Karpas-422 (cell line): ENCODE measurements around the gene METTL25. TPM values are rescaled to one million over a fixed set of nuclear protein-coding genes. Genes with fewer than 3 reads are reported as not detected.

ENCODE experiments used
- DNase-seq: peaks from one replicate; pipeline ENCODE4 v3.0.0-alpha.2; 2015
- H2AFZ ChIP-seq: fragments of 200-600 bp; sonication (generic); 2 replicates; pipeline ENCODE4 v1.6.1; 2014; ENCODE audit warnings: antibody characterized with exemption, low read length, mixed read lengths
- H3K27ac ChIP-seq: fragments of 200-600 bp; sonication (generic); 2 replicates; pipeline ENCODE4 v1.5.1; 2014; ENCODE audit warnings: mild to moderate bottlenecking, low read length, moderate library complexity
- H3K27me3 ChIP-seq: fragments of 200-600 bp; sonication (generic); 2 replicates; pipeline ENCODE4 v1.6.1; 2014; ENCODE audit warnings: low read length, mixed read lengths
- H3K36me3 ChIP-seq: fragments of 200-600 bp; sonication (generic); 2 replicates; pipeline ENCODE4 v1.6.1; 2014; ENCODE audit warnings: low read length, mixed read lengths; ENCODE audit not compliant: insufficient read depth
- H3K4me1 ChIP-seq: fragments of 200-600 bp; sonication (generic); 2 replicates; pipeline ENCODE4 v1.6.1; 2014; ENCODE audit warnings: mild to moderate bottlenecking, low read length, mixed read lengths
- H3K4me2 ChIP-seq: fragments of 200-600 bp; sonication (generic); 2 replicates; pipeline ENCODE4 v1.6.1; 2014; ENCODE audit warnings: low read length, low read depth, mild to moderate bottlenecking; ENCODE audit not compliant: poor library complexity, severe bottlenecking
- H3K4me3 ChIP-seq: fragments of 200-600 bp; sonication (generic); 2 replicates; pipeline ENCODE4 v1.5.1; 2014; ENCODE audit warnings: mild to moderate bottlenecking, antibody characterized with exemption, low read length, mixed read lengths
- H3K79me2 ChIP-seq: fragments of 200-600 bp; sonication (generic); 2 replicates; pipeline ENCODE4 v1.6.1; 2014; ENCODE audit warnings: mild to moderate bottlenecking, low read length, mixed read lengths
- H3K9ac ChIP-seq: fragments of 200-600 bp; sonication (generic); 2 replicates; pipeline ENCODE4 v1.6.0; 2014; ENCODE audit warnings: low read length
- H3K9me2 ChIP-seq: fragments of 200-600 bp; sonication (generic), shearing (Covaris generic); replicated peaks from 2 replicates; pipeline ENCODE4 v1.6.0; 2014; ENCODE audit warnings: mild to moderate bottlenecking, low read length, moderate library complexity; ENCODE audit not compliant: insufficient read depth
- H3K9me3 ChIP-seq: fragments of 300-700, 200-600 bp; sonication (generic); 2 replicates; pipeline ENCODE4 v1.6.1; 2014; ENCODE audit warnings: low read length, mixed read lengths
- H4K20me1 ChIP-seq: fragments of 200-600 bp; sonication (generic); 2 replicates; pipeline ENCODE4 v1.6.1; 2014; ENCODE audit warnings: mild to moderate bottlenecking, antibody characterized with exemption, low read length, low read depth; ENCODE audit not compliant: insufficient read depth
- total RNA-seq: library from RNA; depleted of rRNA; stranded (reverse); fragments of >200 nt; shearing (Covaris generic); gene quantifications from 2 replicates; pipeline ENCODE4 v1.2.3, GENCODE V29; 2014; ENCODE audit warnings: low replicate concordance

METTL25 gene
- total RNA-seq, 1 experiment from 2014 or later: 31.6 TPM

DNA sequence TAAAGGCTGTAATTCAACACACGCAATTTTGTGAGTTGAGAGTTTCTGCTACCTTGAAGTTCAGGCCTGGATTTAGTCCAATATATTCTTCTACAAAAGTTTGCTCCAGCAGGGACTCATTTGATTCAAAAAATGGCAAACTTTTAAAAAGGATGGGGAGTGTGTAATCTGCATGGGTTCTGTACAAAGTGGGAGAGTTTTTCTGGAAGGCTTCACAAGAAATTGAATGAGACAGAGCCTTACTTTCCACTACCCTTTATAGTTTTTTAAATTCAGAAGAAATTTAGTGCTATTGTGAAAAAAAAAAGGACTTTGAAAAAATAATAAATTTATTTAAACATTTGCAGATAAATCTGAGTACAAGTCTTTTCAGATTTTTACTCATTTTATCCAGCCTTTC is 116.9 kb downstream of the METTL25 start:
- Histone ChIP-seq H3K9ac (no peak overlapping the region), H3K27ac (no peak overlapping the region), H2AFZ (no peak overlapping the region), H3K4me3 (no peak overlapping the region), H3K79me2 (no peaks in the 10 kb centered on the region), H3K4me1 (peaks cover 6% of the 10 kb centered on the region), H3K4me2 (no peak overlapping the region), H3K27me3 (no peaks in the 10 kb centered on the region), H3K9me3 (no peaks in the 10 kb centered on the region), H4K20me1 (no peaks in the 10 kb centered on the region), H3K36me3 (no peaks in the 10 kb centered on the region), H3K9me2 (no peaks in the 10 kb centered on the region)
- no peak for DNase-seq

- H3K79me2 ChIP-seq: no peaks in the 10 kb centered on the region
- no peak overlapping the region for H3K9ac ChIP-seq
- H3K4me2 ChIP-seq: no peak overlapping the region
- no peaks in the 10 kb centered on the region for H3K36me3 ChIP-seq
- H3K4me1 ChIP-seq: peaks cover 6% of the 10 kb centered on the region
- no peak overlapping the region for H3K27ac ChIP-seq
- H3K9me3 ChIP-seq: no peaks in the 10 kb centered on the region
- no peak for DNase-seq
- no peaks in the 10 kb centered on the region for H4K20me1 ChIP-seq
- H3K9me2 ChIP-seq: no peaks in the 10 kb centered on the region
- no peaks in the 10 kb centered on the region for H3K27me3 ChIP-seq
- no peak overlapping the region for H2AFZ ChIP-seq
- H3K4me3 ChIP-seq: no peak overlapping the region
These were observed 118.2 kb downstream of the METTL25 start for GRCh38 chr12:82476511-82476910.

DNA sequence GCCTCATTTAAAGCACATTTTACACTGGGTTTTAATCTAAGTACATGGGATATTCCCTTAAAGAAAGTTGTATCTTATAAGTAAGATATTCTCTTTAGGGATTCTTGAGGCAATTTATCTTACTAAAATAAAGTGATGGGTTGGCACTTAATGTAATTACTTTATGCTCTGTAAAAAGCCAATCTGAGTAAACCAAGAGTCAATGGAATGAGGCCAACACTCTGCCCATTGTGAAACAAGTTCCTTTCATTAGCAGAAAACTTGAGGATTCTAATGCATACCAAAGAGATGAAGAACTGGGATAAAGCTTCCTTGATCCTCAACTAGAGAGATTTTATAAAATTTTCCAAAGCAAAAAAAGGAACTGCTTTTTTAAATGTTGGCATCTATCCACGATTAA is 121.2 kb downstream of the METTL25 start:
- no peak overlapping the region for H3K4me3 ChIP-seq
- H4K20me1 ChIP-seq: no peaks in the 10 kb centered on the region
- H3K4me2 ChIP-seq: no peak overlapping the region
- no peak overlapping the region for H2AFZ ChIP-seq
- H3K27me3 ChIP-seq: no peaks in the 10 kb centered on the region
- no peak overlapping the region for H3K9ac ChIP-seq
- no peaks in the 10 kb centered on the region for H3K4me1 ChIP-seq
- DNase-seq: no peak
- H3K27ac ChIP-seq: no peak overlapping the region
- no peaks in the 10 kb centered on the region for H3K9me3 ChIP-seq
- H3K79me2 ChIP-seq: no peaks in the 10 kb centered on the region
- H3K36me3 ChIP-seq: no peaks in the 10 kb centered on the region
- H3K9me2 ChIP-seq: no peaks in the 10 kb centered on the region

- no peaks in the 10 kb centered on the region for H3K4me1 ChIP-seq
- H3K79me2 ChIP-seq: no peaks in the 10 kb centered on the region
- no peak overlapping the region for H3K4me3 ChIP-seq
- H3K27me3 ChIP-seq: no peaks in the 10 kb centered on the region
- no peaks in the 10 kb centered on the region for H4K20me1 ChIP-seq
- no peak overlapping the region for H3K4me2 ChIP-seq
- no peak overlapping the region for H3K27ac ChIP-seq
- no peak overlapping the region for H2AFZ ChIP-seq
- DNase-seq: no peak
- no peaks in the 10 kb centered on the region for H3K9me2 ChIP-seq
- no peaks in the 10 kb centered on the region for H3K36me3 ChIP-seq
- no peaks in the 10 kb centered on the region for H3K9me3 ChIP-seq
- H3K9ac ChIP-seq: no peak overlapping the region
These were observed 122.3 kb downstream of the METTL25 start for GRCh38 chr12:82480606-82481005.

DNA sequence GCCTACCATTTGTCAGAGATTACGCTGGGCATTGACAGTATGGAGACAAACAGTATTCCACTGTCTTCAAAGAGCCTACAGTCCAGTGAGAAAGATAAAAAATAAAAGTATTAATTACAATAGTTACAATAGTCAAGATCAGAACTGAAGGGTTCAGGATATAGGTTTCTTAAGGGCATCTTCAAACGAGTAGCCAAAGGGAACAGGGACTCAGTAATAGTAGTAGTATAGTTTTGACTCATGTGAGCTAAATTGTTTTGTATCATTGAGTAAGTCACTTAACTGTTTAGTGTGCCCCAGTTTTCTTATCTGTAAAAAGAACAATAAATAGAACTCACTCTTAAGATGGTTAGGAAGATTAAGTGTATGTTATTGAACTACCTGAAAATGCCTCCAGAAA is 123.6 kb downstream of the METTL25 start:
- no peak for DNase-seq
- Histone ChIP-seq H3K36me3 (no peaks in the 10 kb centered on the region), H3K4me1 (no peaks in the 10 kb centered on the region), H3K27me3 (no peaks in the 10 kb centered on the region), H3K27ac (no peak overlapping the region), H3K79me2 (no peaks in the 10 kb centered on the region), H3K9ac (no peak overlapping the region), H2AFZ (no peak overlapping the region), H4K20me1 (no peaks in the 10 kb centered on the region), H3K9me2 (no peaks in the 10 kb centered on the region), H3K4me3 (no peak overlapping the region), H3K4me2 (no peak overlapping the region), H3K9me3 (no peaks in the 10 kb centered on the region)

- Histone ChIP-seq H3K36me3 (no peaks in the 10 kb centered on the region), H4K20me1 (no peaks in the 10 kb centered on the region), H3K27me3 (no peaks in the 10 kb centered on the region), H3K9me2 (no peaks in the 10 kb centered on the region), H3K79me2 (no peaks in the 10 kb centered on the region), H3K4me1 (no peaks in the 10 kb centered on the region), H2AFZ (no peak overlapping the region), H3K27ac (no peak overlapping the region), H3K9me3 (no peaks in the 10 kb centered on the region), H3K4me3 (no peak overlapping the region), H3K4me2 (no peak overlapping the region), H3K9ac (no peak overlapping the region)
- DNase-seq: no peak
These were observed 128.4 kb downstream of the METTL25 start for GRCh38 chr12:82486524-82487235.

DNA sequence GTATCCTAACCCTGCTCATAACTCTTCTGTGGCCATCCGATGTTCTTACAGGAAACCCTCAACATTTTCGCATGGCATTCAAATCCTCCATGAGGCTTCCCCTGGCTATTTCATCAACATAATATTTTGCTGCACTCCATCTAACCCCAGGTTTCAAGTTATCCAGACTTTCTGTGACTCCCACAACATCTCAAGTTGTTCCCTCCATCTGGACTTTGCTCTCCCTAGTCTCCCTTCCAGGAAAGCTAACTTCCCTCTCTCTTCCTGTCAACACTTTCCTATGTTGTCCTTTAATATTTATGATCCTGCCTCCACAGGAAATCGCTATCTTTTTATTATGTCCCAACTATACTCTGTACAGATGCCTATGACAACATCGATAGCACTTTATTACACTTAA is 146.1 kb downstream of the METTL25 start:
- Histone ChIP-seq H3K36me3 (no peaks in the 10 kb centered on the region), H3K27me3 (no peaks in the 10 kb centered on the region), H3K4me3 (no peak overlapping the region), H3K27ac (no peak overlapping the region), H3K9me2 (no peaks in the 10 kb centered on the region), H3K4me2 (no peak overlapping the region), H3K4me1 (no peaks in the 10 kb centered on the region), H3K79me2 (no peaks in the 10 kb centered on the region), H3K9ac (no peak overlapping the region), H3K9me3 (no peaks in the 10 kb centered on the region), H4K20me1 (no peaks in the 10 kb centered on the region), H2AFZ (no peak overlapping the region)
- no peak for DNase-seq

- no peak for DNase-seq
- Histone ChIP-seq H3K4me3 (no peak overlapping the region), H3K79me2 (no peaks in the 10 kb centered on the region), H3K9ac (no peak overlapping the region), H4K20me1 (no peaks in the 10 kb centered on the region), H2AFZ (0 out of 2 replicates have a peak overlapping the region, but pooled peaks have one; percentile 18), H3K4me1 (no peaks in the 10 kb centered on the region), H3K36me3 (no peaks in the 10 kb centered on the region), H3K4me2 (no peak overlapping the region), H3K27ac (no peak overlapping the region), H3K9me3 (no peaks in the 10 kb centered on the region), H3K27me3 (no peaks in the 10 kb centered on the region), H3K9me2 (no peaks in the 10 kb centered on the region)
These were observed 146.8 kb downstream of the METTL25 start for GRCh38 chr12:82505150-82505549.
